ENCODE results near the gene SLC6A6. TPM values are rescaled to one million over a fixed set of nuclear protein-coding genes. Genes with fewer than 3 reads are reported as not detected.

The SLC6A6 gene
- polyA plus RNA-seq, 1 of the 3 experiments (the other 2 are of a cell fraction) = 19.1 TPM

- TF ChIP-seq JUND (IDR thresholded peaks at IDR 0.05) (peak; percentile 56; the same call in 1 of the 2 replicates), TAF1 (IDR thresholded peaks at IDR 0.05; ENCODE audit: borderline replicate concordance, low read depth, low read length) (no peak), CTCF (IDR thresholded peaks at IDR 0.05) (no peak), FOXJ3 (CRISPR knock-in tag; IDR thresholded peaks at IDR 0.05) (no peak), CHD2 (IDR thresholded peaks at IDR 0.05; ENCODE audit: low read length, partially characterized antibody) (no peak), USF1 (IDR thresholded peaks at IDR 0.05; ENCODE audit: borderline replicate concordance, low read depth) (peak; percentile 84), MXI1 (IDR thresholded peaks at IDR 0.05; ENCODE audit: low read depth, low read length) (no peak), GATA2 (CRISPR knock-in tag; IDR thresholded peaks at IDR 0.05) (no peak), MEF2A (IDR thresholded peaks at IDR 0.05; ENCODE audit: borderline replicate concordance, low read depth) (no peak), RCOR1 (IDR thresholded peaks at IDR 0.05; ENCODE audit: low read length) (no peak)
Observed at GRCh38 chr3:14451844-14452739, 49.7 kb downstream of the SLC6A6 start (continued).

GRCh38 chr3:14452740-14453710, 50.6 kb downstream of the SLC6A6 start:
- H3K4me1 ChIP-seq (ENCODE audit: control insufficient read depth in 1 of 2, insufficient read depth in 2 of 2, low read depth in 1 of 2, low read length in 1 of 2) = peaks cover 11 to 24% of the 10 kb centered on the region in 2 experiments; a peak in 3 of 4 replicates
- H3K9ac ChIP-seq = peak overlapping the region; percentile 75
- peaks cover 22 to 27% of the 10 kb centered on the region in 2 experiments for H3K36me3 ChIP-seq (replicated peaks in 1 of 2; ENCODE audit: control insufficient read depth in 1 of 2, insufficient read depth in 2 of 2, low read length in 1 of 2)
- peak overlapping the region in 1 of 2 experiments; percentile 29; a peak in 2 of 4 replicates for H3K4me3 ChIP-seq (ENCODE audit: low read depth in 2 of 2, low read length in 1 of 2)
- peak overlapping the region; percentile 79 for H3K4me2 ChIP-seq
- H3F3A ChIP-seq (replicated peaks; ENCODE audit: insufficient read depth) = peaks cover 27% of the 10 kb centered on the region
- H3K9me2 ChIP-seq = no peaks in the 10 kb centered on the region
- no peaks in the 10 kb centered on the region for H3K79me2 ChIP-seq (ENCODE audit: insufficient read depth)
- DNase-seq = no peak
- no peaks in the 10 kb centered on the region; the same call in 1 of the 2 replicates for H4K20me1 ChIP-seq (ENCODE audit: insufficient read depth)
- H3K27ac ChIP-seq (ENCODE audit: low read depth in 2 of 2, low read length in 1 of 2) = peak overlapping the region; percentile 72 to 97
- H3K9me3 ChIP-seq = no peaks in the 10 kb centered on the region
- CTCF ChIA-PET = interaction anchor here (0.9 to 8.0 kb wide), 9 partner anchors 8 to 556 kb away, joined by 3 to 51 read pairs (median 4); no protein-coding TSS in a partner anchor
- H3K27me3 ChIP-seq (ENCODE audit: insufficient read depth) = no peaks in the 10 kb centered on the region
- WGBS (ENCODE audit: low lambda C conversion rate) = 12% methylated on average over 19 of the region's 25 CpGs
- no peak overlapping the region for H2AFZ ChIP-seq (ENCODE audit: low read depth)
- POLR2A ChIA-PET = interaction anchor here (1.0 kb wide), 1 partner anchor 50 kb away, joined by 5 read pairs; no protein-coding TSS in a partner anchor
- TF ChIP-seq REST (IDR thresholded peaks at IDR 0.05; ENCODE audit: low read depth, low read length) (no peak), FOSL2 (IDR thresholded peaks at IDR 0.05; ENCODE audit: borderline replicate concordance, low read depth) (peak; percentile 63), JUND (IDR thresholded peaks at IDR 0.05) (peak; percentile 61), MXI1 (IDR thresholded peaks at IDR 0.05; ENCODE audit: low read depth, low read length) (no peak), EZH2phosphoT487 (IDR thresholded peaks at IDR 0.05; ENCODE audit: borderline replicate concordance, low read depth) (no peak), RXRA (IDR thresholded peaks at IDR 0.05; ENCODE audit: borderline replicate concordance, low read depth) (peak; percentile 72; the same call in 1 of the 2 replicates), IRF3 (IDR thresholded peaks at IDR 0.05; ENCODE audit: low read depth, low read length) (no peak), SIN3A (IDR thresholded peaks at IDR 0.05; ENCODE audit: borderline replicate concordance, low read depth, low read length) (no peak), CHD2 (IDR thresholded peaks at IDR 0.05; ENCODE audit: low read length, partially characterized antibody) (no peak), TEAD4 (IDR thresholded peaks at IDR 0.05; ENCODE audit: borderline replicate concordance, insufficient read depth) (peak; percentile 52; the same call in 1 of the 2 replicates), NFIC (IDR thresholded peaks at IDR 0.05; ENCODE audit: borderline replicate concordance) (peak; percentile 85), POLR2AphosphoS5 (IDR thresholded peaks at IDR 0.05; ENCODE audit: low read depth, low read length) (peak; percentile 35; the same call in 1 of the 2 replicates)

Data from SK-N-SH (cell line).